ENCODE results near the gene ARAP1. TPM values are rescaled to one million over a fixed set of nuclear protein-coding genes. Genes with fewer than 3 reads are reported as not detected.

ARAP1 gene
- total and polyA plus RNA-seq, 2 donors (not counting 1 experiment from before 2014, with no cell fraction given): 41.8 to 113 TPM

DNA sequence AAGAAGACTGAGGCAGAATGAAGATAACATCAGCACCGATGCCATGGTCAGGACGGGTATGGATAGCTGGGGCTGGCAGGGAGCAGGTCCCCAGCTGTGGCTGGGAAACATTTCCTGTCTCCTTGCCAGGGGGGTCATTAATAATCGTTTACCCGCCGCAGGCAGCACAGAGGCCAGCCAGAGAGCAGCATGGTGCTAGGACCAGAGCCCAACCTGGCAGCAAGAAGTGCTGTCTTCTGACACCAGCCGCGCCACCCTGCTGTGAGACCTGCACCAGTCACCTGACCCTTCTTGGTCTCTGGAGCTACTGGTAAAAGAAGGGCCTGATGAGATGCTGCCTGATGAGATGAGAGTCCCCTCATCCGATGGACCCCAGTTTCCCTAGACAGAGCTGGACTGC lies 114.3 kb downstream of the ARAP1 start:
- no peaks in the 10 kb centered on the region for H3K36me3 ChIP-seq (ENCODE audit: control insufficient read depth, insufficient read depth, low read length)
- no peak overlapping the region for H3K27ac ChIP-seq (ENCODE audit: insufficient read depth, low read length)
- H3K4me2 ChIP-seq (ENCODE audit: extremely low read depth, insufficient read depth, low read length): no peak overlapping the region
- no peaks in the 10 kb centered on the region for H3K79me2 ChIP-seq (ENCODE audit: control insufficient read depth, insufficient read depth, low read length)
- H3K9ac ChIP-seq (ENCODE audit: insufficient read depth, low read length): no peak overlapping the region
- H4K20me1 ChIP-seq (ENCODE audit: control insufficient read depth, extremely low read depth, insufficient read depth, low read length): no peaks in the 10 kb centered on the region
- no peak overlapping the region for H3K4me3 ChIP-seq (replicated peaks in 1 of 4; ENCODE audit: control extremely low read depth in 1 of 4, insufficient read depth in 1 of 4, low read depth in 3 of 4, low read length in 4 of 4)
- H2AFZ ChIP-seq (ENCODE audit: low read length): no peak overlapping the region
- H3K27me3 ChIP-seq (ENCODE audit: control insufficient read depth, insufficient read depth, low read length): peaks cover 24% of the 10 kb centered on the region
- no peak for DNase-seq (ENCODE audit: low read depth in 2 of 2)
- H3K4me1 ChIP-seq (ENCODE audit: control insufficient read depth, extremely low read depth, insufficient read depth, low read length): no peaks in the 10 kb centered on the region
- no peaks in the 10 kb centered on the region for H3K9me3 ChIP-seq (ENCODE audit: control insufficient read depth, insufficient read depth, low read depth, low read length)
- TF ChIP-seq EZH2 (IDR thresholded peaks at IDR 0.05; ENCODE audit: low read length, missing control alignments): no peak
- TF ChIP-seq, protein P1, sequence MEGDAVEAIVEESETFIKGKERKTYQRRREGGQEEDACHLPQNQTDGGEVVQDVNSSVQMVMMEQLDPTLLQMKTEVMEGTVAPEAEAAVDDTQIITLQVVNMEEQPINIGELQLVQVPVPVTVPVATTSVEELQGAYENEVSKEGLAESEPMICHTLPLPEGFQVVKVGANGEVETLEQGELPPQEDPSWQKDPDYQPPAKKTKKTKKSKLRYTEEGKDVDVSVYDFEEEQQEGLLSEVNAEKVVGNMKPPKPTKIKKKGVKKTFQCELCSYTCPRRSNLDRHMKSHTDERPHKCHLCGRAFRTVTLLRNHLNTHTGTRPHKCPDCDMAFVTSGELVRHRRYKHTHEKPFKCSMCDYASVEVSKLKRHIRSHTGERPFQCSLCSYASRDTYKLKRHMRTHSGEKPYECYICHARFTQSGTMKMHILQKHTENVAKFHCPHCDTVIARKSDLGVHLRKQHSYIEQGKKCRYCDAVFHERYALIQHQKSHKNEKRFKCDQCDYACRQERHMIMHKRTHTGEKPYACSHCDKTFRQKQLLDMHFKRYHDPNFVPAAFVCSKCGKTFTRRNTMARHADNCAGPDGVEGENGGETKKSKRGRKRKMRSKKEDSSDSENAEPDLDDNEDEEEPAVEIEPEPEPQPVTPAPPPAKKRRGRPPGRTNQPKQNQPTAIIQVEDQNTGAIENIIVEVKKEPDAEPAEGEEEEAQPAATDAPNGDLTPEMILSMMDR (conservative IDR thresholded peaks at IDR 0.05 in 1 of 2, IDR thresholded peaks at IDR 0.05 in 1 of 2; ENCODE audit: low read depth in 1 of 2, low read length in 2 of 2): no peak

DNA sequence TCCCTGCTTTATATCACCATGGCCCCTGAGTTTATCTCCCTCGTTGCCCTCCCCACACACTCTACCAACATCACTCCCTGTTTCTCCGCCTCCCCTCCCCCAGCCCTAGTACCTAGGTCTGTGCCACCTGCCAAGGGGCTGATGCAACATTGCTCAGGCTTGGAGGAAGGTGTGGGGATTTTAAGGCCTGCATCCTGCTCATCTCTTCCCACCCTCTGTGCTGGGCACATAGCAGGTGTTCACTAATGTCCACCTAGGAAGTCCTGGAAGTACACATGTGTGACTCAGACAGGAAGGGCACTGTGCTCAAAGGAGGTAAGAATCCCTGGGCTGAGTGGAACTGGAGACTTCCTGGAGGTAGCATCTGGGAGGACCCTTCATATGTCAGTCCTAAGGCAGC lies 115.0 kb downstream of the ARAP1 start:
- TF ChIP-seq, protein P1 (conservative IDR thresholded peaks at IDR 0.05 in 1 of 2, IDR thresholded peaks at IDR 0.05 in 1 of 2; ENCODE audit: low read depth in 1 of 2, low read length in 2 of 2): no peak
- TF ChIP-seq EZH2 (IDR thresholded peaks at IDR 0.05; ENCODE audit: low read length, missing control alignments): no peak

DNA sequence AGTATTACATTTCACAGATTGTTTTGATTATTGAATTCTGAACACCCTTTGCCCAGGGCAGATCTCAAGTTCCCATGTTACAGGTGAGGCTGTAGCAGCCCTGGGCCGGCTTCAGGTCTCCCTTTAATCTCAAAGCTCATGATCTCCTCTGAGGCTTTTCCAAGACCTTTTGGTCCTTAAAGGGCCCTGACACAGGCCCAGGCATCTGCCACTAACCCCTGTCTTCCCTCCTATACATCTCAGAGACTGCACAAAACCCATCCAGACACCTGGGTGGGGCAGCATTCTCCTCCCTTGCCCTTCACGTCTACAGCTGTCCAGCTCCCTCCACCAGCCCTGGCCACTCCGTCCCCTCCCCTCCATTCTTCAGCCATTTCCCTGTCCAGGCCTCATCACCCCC lies 115.8 kb downstream of the ARAP1 start:
- Histone ChIP-seq H3K4me2 (ENCODE audit: extremely low read depth, insufficient read depth, low read length) (no peak overlapping the region), H3K4me1 (ENCODE audit: control insufficient read depth, extremely low read depth, insufficient read depth, low read length) (no peaks in the 10 kb centered on the region), H3K27ac (ENCODE audit: insufficient read depth, low read length) (no peak overlapping the region), H3K9ac (ENCODE audit: insufficient read depth, low read length) (no peak overlapping the region), H3K27me3 (ENCODE audit: control insufficient read depth, insufficient read depth, low read length) (peaks cover 23% of the 10 kb centered on the region), H3K36me3 (ENCODE audit: control insufficient read depth, insufficient read depth, low read length) (no peaks in the 10 kb centered on the region), H2AFZ (ENCODE audit: low read length) (no peak overlapping the region), H3K79me2 (ENCODE audit: control insufficient read depth, insufficient read depth, low read length) (no peaks in the 10 kb centered on the region), H3K4me3 (replicated peaks in 1 of 4; ENCODE audit: control extremely low read depth in 1 of 4, insufficient read depth in 1 of 4, low read depth in 3 of 4, low read length in 4 of 4) (no peak overlapping the region), H3K9me3 (ENCODE audit: control insufficient read depth, insufficient read depth, low read depth, low read length) (no peaks in the 10 kb centered on the region), H4K20me1 (ENCODE audit: control insufficient read depth, extremely low read depth, insufficient read depth, low read length) (no peaks in the 10 kb centered on the region)
- TF ChIP-seq, protein P1 (conservative IDR thresholded peaks at IDR 0.05 in 1 of 2, IDR thresholded peaks at IDR 0.05 in 1 of 2; ENCODE audit: low read depth in 1 of 2, low read length in 2 of 2): no peak
- TF ChIP-seq EZH2 (IDR thresholded peaks at IDR 0.05; ENCODE audit: low read length, missing control alignments): no peak
- DNase-seq (ENCODE audit: low read depth in 2 of 2): no peak

More for the DNA sequence above, 115.0 kb downstream of the ARAP1 start:
- Histone ChIP-seq H3K9ac (ENCODE audit: insufficient read depth, low read length) (no peak overlapping the region), H3K36me3 (ENCODE audit: control insufficient read depth, insufficient read depth, low read length) (no peaks in the 10 kb centered on the region), H3K4me2 (ENCODE audit: extremely low read depth, insufficient read depth, low read length) (no peak overlapping the region), H2AFZ (ENCODE audit: low read length) (no peak overlapping the region), H4K20me1 (ENCODE audit: control insufficient read depth, extremely low read depth, insufficient read depth, low read length) (no peaks in the 10 kb centered on the region), H3K27ac (ENCODE audit: insufficient read depth, low read length) (no peak overlapping the region), H3K4me1 (ENCODE audit: control insufficient read depth, extremely low read depth, insufficient read depth, low read length) (no peaks in the 10 kb centered on the region), H3K9me3 (ENCODE audit: control insufficient read depth, insufficient read depth, low read depth, low read length) (no peaks in the 10 kb centered on the region), H3K27me3 (ENCODE audit: control insufficient read depth, insufficient read depth, low read length) (peaks cover 24% of the 10 kb centered on the region), H3K4me3 (replicated peaks in 1 of 4; ENCODE audit: control extremely low read depth in 1 of 4, insufficient read depth in 1 of 4, low read depth in 3 of 4, low read length in 4 of 4) (no peak overlapping the region), H3K79me2 (ENCODE audit: control insufficient read depth, insufficient read depth, low read length) (no peaks in the 10 kb centered on the region)
- no peak for DNase-seq (ENCODE audit: low read depth in 2 of 2)
